Effector CD4-positive, alpha-beta T cell (primary cell): Measurements from ENCODE around the gene ANKRD60.

Experiments used
- DNase-seq: peaks from one replicate; pipeline ENCODE4 v3.0.0-alpha.2; 2020

ANKRD60 gene

DNA sequence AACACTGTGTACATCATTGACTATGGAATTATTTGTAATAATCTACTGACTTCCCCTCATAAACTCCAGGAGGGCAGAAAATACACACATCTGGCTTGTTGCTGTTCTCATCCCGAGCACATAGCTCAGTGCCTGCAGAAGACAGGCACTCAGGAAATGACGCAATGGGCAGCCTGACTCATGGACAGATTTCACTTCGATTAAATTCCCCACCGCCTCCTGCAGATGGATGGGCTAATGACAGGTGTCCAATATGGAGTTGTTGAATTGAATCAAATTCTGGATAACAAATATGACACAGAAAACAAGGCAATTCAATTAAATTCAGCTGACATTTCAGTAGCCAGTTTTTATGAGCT is 9.1 kb downstream of the ANKRD60 start:
- no peak for DNase-seq

DNA sequence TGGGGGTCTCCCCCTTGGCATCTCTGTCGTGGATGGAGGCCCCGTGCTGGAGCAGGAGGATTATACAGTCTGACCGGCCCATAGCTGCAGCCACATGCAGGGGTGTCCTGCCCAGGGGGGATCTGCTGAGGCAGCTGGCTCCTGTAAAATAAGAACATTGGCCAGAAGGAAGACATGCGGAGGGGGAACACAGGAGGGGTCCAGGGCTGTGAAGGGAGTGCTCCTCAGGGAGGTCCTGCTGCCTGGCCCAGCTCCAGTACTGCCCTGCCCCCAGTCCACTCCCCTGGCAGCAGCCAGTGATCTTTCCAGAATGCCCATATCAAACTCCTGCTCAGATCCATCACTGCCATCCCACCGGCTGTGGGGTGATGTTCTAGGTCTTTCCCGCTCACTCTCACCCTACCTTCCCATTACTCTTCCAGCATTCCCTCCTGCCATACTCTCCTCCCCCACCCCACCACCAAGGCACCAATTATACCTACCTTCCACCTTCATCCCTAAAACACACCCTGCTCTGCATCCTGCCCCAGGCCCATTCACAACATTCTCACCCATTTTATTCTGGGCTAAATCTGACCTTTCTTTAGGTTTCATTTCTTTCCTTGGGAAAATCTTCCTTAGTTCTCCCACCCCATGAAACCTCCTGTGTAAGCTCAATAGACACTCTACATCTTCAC is 9.7 kb downstream of the ANKRD60 start:
- DNase-seq, result no peak

DNA sequence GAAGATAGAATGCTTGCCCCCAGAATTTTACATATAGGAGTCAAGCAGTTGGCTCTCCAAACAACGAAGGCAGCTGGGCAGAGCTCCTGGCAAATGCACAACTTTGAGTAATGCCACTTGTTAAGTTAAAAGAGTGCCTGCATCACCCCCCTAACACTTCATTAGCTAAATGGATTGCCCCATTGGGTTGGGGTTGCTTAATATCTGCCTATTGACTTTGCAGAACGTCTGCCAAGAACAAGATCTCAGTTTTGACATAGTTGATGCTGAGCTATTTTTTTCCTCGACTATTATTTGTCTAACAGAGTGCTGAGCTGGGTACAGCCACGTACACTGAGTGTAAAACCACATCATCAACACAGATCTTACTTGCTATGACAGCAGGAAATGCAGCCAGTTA is 12.1 kb downstream of the ANKRD60 start:
- no peak for DNase-seq

DNA sequence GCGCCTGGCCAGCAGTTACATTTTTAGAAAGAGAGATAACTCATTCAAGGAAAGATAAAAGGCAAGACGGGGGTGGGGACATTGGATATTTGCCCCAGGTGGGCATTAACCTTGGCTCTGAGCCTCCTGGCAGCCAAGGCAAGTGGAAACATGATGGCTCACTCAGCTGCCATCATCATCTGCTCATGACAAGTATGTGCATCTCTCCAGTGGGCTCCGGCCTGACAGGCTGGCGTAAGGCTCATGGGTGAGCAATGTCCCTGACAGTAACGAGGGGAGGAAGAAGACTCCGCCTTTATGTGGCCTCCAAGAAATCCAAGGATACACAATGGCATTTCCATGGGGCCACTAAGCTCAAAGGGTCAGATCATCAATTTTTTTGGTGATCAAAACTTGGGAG is 13.3 kb downstream of the ANKRD60 start:
- DNase-seq, result no peak

DNA sequence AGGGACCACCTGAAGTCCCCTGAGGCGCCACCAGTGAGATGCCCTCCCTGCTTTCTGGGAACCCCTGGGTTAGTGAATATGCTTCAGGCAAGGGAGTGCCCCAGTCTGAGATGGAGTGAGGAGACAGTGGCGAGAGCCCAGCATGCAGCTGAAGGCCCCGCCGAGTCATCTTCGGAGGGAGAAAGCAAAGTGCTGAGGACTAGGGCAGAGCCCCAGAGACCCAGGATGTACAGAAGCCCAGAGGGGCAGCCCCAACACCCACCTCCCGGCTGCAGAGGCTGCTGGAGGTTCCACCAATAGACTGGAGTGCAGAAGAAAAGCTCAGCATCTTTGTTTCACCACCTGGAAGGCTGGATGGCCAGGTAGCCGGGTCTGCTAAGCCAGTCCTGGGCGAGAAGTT is 14.1 kb downstream of the ANKRD60 start:
- no peak for DNase-seq

DNA sequence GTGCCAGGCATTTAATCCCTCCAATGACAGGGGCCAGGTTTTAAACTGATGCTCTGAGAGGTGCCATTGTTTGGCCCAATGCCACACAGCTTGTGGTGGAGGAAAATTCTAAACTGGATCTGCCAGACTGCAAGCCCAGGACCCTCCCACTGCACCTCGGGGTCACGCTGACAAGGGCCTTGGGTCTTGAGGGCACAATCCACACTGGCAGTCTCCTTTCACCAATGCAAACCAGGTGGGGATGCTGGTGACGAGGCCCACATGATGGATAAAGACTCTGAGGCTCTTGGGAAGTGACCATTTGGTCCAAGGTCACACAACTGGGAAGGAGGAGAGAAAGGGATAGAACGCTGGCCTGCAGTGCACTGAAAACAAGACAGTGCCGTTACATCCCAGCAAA is 14.7 kb downstream of the ANKRD60 start:
- DNase-seq, result no peak

DNA sequence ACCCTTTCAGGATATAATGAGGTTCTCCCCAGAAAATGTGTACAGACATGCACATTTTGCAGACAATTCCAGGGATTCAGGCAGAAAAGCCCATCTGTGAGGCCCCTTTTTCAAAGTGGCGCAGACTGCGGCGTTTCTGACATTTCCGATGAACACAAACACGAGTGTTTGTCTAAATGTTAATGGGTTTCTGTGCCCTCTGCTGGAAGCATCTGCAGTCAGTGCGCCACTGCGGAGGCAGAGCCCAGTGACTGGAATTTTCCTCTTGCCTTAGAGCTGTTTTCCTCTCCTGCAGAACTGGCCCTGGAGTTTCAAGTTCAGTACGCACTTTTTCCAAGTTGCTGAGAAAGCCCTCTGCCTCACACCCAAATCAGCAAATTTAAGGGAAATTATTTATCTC is 15.3 kb downstream of the ANKRD60 start:
- no peak for DNase-seq

DNA sequence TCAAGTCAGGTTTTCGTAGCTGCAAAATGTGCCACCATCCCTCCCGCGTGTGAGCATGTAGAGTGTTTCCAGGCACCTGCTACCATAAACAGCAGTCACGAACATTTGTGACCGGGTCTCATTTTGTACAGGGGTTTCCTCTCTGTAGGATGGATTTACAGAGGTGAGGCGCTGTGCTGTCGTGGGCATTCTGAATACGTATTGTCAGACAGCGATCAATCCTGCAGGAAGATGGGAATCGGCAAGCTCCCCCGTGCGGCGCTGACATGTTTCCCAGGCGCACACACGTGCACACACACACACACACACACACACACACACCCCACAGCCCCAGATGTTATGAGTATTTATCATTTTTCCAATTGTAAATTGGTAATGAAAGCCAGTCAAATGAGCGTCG is 15.8 kb downstream of the ANKRD60 start:
- no peak for DNase-seq

DNA sequence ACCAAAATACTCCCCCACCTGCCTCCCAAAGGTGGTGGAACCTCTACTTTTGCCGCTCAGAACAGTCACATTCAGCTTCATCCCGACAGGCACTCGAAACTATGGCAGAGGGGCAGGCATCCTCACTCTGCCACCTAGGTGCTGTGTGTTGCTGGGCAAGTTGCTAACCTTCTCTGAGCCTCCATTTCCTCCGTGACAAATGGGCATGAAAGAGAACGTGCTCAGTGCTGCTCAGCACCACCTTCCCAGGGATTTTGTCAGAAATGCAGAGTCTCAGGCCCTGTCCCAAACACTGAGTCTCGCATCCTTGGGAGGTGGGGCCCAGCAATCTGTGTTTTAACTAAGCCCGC is 18.1 kb downstream of the ANKRD60 start:
- DNase-seq, result no peak

DNA sequence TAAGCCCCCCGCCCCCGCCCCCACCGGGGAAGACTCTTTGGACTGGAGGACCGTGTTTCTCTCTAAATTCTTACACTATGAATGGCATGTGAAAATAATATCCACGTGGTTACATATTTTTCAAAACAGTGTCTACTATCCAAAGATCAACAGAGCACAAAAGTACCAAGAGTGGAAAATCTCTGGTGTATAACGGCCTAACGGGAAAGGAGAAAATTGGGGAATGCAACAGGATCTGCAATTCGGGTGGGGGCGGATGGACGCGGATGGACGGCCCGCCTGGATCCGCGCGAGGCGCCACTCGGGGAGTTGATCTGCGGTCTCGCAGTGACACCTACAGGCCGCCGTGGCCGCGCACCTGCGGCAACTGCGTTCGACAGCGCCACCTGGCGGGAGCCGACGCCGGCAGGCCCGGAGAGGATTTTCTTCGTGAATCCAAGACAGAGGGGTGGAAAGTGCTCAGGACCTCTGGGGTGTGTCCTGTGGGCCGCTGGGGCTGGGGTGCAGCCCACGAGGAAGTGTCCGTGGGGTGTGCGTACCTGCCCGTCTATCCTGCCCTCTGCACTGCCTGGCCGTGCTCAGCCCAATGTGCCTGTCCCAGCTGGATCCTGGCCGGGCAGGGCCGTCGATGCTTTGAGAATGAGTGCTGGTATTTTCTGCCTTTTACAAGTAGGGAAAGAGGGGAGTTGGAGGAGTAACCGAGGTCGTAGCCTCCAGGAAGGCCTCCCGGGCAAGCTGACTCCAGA is 18.6 kb downstream of the ANKRD60 start:
- peak; percentile 88 for DNase-seq

DNA sequence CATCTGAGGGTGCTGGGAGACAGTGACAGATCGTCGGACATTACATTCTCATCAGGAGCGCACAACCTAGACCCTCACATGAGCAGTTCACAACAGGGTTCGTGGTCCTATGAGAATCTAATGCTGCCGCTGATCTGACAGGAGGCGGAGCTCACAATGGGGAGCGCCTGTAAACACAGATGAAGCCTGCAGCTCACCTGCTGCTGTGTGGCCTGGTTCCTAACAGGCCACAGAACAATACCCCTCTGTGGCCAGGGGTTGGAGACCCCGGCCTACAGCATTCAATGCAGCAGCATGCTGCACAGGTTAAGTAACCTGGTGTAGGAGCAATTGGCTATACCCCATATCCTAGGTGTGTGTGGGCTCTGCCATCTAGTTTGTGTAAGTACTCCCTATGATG is 19.5 kb downstream of the ANKRD60 start:
- DNase-seq, result no peak

DNA sequence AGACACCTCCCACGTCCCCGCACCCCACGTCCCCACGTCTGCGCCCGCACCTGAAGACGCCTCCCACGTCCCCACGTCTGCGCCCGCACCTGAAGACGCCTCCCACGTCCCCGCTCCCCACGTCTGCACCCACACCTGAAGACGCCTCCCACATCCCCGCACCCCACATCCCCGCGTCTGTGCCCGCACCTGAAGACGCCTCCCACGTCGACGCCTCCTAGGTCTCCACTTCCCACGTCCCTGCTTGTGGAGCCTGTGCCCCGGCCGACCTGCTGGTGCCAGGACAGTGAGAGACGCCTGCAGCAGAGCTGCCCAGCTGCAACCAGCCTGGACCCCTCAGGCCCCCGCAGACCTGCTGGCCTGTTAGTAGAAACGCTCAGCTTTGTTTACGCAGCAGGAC is 22.6 kb downstream of the ANKRD60 start:
- no peak for DNase-seq

DNA sequence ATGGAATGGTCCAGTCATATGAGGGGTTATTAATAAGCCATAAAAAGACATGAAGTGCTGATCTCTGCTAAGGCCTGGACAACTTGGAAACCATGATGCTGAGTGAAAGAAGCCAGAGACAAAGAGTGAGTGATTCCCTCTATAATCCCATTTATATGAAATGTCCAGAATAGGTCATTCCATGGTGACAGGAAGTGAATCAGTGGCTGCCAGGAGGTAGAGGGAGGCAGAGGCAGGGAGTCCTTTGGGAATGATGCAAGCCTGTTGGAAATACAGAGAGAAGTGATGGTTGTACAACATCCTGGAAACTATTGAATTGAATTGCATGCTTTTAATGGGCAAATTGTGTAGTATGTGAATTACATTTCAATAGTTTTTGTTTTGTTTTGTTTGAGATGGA is 26.4 kb downstream of the ANKRD60 start:
- no peak for DNase-seq

DNA sequence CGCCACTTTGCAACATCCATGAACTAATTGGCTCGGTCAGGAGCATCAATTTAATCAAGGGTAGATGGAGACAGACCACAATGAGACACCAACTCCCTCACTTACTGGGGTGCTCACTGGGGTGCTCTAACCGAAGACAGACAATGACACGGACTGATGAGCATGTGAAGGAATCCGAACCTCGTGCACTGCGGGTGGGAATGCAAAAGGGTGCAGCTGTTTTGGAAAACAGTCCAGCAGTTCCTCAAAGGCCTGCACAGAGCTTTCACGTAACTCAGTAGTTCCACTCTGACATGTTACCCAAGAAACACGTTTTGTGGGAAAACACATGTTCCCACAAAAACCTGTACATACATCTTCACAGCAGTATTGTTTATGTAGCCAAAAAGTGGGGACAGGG is 26.8 kb downstream of the ANKRD60 start:
- no peak for DNase-seq

DNA sequence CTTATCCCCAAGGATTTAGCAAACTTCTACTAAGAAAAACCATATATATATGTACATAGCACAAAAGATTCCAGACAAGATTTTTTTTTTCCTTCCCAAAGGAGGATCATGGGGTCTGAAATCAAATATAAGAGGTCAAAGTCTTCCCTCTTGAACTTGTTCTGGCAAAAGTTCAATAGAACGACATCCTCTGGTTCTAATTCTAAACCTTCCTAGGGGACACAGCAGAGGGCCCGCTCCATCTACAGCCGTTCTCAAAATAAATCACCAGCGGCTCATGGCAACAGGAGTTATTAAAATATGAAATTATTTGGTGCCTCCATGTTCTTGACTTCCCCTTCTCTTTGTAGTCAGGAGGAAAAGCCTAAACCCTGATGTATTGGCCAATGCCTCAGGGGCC is 29.0 kb downstream of the ANKRD60 start:
- DNase-seq, result no peak

DNA sequence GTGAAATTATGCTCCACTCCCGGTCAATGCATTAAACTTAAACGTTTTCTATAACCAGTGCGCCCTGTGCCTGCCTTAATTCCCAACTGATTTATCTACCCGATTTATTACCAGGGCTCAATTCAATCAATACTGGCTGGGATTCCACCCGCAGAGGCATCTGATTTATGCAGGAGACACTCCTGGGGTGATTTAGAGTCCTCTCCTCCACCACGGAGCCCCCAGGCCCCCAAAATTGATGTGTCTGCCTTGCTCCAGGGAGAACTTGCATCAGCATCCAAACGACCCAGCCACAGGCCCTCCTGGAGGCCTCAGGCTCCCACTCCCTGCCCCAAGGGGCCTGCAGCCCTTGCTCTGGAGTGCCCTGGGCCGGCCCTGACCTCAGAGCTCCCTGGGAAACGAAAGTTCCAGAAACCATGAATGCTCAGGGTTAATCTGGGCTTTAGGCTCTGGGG is 29.5 kb downstream of the ANKRD60 start:
- no peak for DNase-seq

DNA sequence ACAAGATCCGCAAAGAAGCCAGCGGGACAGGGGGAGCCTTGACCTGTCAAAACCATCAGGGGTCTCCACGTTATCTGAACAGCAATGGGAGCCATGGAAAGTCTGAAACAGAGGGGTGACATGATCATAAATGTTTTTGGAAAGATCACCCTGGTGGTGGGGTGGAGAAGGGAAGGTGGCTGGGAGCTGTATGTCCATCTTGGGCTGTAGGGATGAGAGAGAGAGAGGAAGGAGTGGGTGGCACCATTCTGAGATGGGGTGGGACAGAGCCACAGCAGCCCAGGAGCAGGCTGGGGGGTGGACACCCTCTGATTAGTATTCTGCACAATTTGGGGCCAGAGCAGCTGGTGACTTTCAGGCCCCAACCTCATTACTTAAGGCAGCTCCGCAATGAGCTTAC is 30.1 kb downstream of the ANKRD60 start:
- DNase-seq, result no peak

DNA sequence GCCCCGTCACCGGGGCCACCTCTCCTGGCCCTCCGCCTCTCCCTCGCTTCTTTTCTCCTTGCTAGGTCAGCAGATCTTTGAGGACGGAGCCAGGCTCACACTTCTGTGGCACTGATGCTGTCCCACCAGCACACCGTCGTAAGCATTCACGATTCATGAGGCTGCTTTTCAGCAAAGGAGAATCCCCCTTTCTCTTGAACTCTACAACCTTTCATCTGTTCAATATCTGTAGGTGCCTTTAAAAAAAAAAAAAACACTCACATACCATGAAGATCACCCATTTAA is 31.3 kb downstream of the ANKRD60 start:
- DNase-seq, result no peak

DNA sequence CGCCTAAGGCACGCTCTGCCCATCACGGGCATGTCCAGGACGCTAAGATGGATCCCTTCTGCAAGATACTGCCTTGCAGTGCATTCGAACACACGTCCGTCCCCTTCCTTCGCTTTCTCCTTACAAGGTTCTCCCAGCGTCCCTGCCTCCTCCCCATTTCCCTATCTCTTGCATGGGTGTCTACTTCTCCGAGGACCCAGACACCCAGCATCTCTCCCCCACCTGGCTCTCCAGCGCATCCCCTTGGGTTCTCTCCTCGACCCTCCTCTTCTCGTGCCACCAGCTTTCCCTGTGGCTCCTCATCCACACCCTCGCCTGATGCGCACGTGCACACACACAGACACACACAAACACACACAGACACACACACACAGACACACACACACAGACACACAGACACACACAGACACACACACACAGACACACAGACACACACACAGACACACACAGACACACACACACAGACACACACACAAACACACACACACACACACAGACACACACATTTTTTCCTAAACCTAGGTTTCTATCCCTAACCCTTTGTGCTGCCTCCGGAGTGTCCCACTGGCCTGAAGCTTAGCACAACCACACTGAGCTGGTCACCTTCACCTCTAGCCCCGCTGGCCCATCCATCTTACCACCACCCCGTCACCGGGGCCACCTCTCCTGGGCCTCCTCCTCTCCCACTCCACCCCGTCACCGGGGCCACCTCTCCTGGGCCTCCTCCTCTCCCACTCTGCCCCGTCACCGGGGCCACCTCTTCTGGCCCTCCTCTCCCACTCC is 31.9 kb downstream of the ANKRD60 start:
- DNase-seq, result no peak

DNA sequence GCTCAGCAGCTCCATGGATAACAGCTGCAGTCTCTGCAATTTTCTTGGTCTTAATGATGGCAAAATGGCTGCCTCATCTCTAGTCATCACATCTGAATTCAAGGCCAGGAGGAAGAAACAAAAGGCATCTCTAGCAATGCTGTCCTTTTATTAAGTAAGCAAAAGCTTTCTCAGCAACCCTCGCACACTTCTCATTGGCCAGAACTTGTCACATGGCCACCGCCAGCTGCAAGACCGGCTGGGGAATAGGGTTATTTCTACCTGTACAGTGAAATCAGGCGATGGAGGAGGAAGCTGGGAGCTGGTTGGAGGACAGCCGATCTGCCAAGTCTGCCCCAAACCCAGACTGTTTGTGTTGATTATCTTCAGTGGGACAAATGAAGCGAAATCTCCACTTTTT is 33.4 kb downstream of the ANKRD60 start:
- no peak for DNase-seq

DNA sequence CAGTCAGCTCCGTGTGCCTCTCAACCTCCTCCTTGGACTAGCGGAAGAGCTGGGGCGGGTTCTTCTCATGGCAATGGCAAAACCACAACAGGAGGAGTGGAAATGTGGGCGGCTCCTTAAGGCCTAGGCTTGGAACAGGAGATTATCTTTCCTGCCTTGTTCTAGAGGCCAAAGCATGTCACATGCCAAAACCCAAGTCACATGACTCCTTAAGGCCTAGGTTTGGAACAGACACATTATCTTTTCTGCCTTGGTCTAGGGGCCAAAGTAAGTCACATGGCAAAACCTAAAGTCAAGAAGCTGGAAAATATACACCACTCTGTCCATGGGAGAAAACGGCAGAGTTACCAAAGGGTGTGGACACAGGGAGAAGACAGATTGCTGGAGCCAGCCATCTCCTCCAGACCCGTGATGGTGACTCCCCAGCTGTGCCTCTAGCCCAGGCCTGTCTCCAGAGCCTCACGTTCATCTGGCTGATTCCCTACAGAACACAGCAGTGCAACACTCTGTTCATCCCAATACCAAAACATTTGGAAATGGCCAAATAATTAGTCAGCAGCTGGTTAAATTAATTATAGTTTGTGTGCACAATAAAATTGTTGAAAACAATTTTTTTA is 34.2 kb downstream of the ANKRD60 start:
- DNase-seq, result no peak

DNA sequence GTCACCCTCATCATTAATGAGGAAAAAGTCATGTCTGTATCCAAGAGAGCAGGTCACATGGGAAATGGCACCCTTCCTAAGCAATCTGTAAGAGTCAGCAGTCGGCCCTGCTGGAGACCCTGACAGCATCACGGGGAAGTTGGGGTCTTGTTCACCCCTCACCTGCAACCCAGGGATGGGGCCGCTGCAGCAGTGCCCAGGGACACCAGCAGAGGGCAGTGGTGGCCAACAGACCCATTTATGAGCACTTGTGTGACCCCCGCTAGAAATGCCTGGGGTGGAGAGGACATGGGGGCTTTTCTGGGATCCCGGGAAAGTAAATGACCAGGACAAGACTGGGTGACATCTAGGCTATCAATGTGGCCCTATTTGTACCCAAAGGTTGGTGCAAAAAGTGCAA is 35.9 kb downstream of the ANKRD60 start:
- peak; percentile 17 for DNase-seq

DNA sequence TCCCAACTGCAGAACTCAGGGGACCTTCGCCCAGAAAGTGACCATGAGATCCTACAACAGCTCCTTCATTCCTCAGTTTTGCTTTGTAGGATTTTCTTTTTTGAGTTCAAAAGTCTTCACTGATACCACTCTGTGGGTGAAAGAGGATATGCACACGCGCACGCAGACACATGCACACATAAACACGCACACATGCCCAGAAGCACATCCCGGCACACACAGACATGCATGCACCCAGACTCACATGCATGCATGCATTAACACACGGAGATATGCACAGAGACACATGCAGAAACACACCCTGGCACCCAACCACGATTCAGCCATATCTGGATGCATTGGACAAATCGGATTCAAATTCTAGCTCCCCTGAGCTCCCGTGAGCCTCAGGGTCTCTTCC is 36.4 kb downstream of the ANKRD60 start:
- no peak for DNase-seq

DNA sequence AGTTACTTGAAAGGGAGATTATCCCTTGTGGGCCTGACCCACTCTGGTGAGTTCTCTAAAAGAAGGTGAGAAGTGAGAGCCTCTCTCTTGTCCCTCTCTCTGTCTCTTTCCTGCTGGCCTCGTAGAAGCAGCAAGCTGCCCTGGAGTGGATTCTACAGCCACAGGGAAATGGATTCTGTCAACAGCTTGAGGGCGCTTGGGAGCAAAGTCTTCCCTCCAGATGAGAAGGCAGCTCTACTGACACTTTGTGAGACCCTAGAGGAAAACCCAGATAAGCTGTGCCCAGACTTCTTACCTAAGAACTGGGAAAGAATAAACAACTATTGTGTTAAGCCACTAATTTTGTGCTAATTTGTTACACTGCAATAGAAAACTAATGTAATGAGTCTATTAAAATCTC is 39.9 kb downstream of the ANKRD60 start:
- DNase-seq, result no peak
